DMS79 treated with DMSO at 0.1 percent for 48 hours (cell line): Measurements from ENCODE around the gene RCAN2.

Experiments used
- DNase-seq: peaks from one replicate; lab custom pipeline; 2025; lab: John Stamatoyannopoulos, UW

The RCAN2 gene

DNA sequence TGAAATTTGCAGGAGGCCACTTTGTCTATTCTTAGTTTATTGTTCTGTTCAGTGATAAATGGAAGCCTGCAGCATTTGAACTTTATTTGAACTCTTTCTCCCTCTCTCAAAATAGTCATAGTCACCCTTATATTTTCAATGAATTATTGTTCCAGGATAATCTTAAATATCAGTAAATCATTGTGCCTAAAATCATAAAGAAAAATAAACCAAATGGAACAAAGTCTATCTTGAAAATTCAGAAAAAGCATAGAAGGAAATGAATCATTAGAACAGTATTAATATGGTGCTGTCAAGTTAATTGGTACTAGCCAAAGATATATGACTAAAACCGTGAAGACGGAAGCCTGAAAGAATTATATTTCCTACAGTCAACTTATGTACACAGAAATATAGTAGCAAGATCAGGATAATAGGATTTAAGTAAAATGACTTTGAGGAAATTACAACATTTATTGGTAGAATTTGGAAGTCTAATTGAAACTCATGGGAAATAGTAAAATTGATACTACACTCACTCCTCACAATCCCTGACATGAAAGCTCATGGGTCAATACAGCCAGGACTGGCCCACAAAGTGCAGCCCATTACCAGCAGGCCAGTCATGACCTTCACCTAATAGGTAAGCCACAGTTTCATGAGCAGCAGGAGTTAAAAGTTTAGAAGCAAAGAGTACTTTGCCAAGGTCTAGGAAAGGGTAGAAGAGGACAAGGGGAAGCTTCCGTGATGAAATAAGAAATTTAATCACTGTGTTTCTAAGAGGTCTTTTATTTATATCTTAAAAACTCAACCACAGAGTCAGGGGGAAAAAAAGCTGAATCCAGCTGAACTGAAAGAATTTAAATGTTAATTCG is 200.6 kb downstream of the RCAN2 start:
- no peak for DNase-seq

DNA sequence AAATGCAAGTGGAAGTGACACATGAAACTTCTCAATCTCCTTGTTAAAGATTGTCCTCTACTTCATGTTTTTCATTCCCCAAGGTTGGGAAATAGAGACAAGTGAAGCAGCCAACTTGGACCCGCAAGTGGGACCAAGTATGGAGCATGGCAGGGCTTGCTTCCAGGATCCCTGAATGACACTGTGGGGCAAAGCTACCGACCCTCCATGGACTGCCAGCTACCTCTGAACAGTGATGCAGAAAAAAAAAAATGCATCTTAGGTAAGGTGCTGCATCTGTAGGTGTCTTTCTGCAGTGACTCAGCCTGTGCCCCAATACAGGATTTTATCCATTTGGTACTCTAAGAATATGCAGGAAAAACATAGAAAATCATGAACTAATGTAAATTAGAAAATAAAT is 201.4 kb downstream of the RCAN2 start:
- no peak for DNase-seq

DNA sequence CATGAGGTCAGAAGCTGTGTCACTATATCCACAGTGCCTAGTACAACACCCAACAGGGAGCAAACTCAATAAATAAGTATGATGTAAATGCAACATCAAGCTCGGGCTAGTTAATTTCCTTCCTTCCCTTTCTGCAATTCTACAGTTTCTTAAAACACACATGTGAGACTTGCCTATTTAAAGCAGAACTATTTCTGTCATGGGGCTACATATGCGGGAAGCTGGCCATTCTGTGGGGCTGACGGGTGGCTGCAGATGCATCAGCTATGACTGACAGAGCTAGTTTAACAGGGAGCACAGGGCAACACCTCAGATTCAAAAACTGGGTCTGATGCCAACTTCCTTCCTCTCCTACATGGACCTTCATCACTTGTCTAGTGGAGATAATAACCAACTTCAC is 202.4 kb downstream of the RCAN2 start:
- DNase-seq = no peak

DNA sequence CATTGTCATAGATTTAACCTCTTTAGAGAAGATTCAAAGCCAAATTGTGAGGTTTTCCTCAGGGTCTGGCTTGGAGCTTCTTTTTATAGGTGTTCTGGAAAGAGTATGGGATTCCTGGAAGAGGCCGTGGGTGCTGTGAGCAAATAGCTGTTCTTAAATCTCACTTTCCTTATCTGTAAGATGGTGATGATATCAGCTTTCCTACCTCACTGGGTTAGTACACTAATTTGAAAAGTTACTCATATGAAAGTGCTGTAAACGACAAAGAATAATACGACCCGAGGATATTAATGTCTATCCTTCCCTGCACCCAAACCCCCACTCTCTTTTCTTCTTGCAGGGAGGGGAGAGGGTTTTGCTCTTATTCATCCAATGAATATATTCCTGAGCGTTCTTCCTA is 203.6 kb downstream of the RCAN2 start:
- no peak for DNase-seq

DNA sequence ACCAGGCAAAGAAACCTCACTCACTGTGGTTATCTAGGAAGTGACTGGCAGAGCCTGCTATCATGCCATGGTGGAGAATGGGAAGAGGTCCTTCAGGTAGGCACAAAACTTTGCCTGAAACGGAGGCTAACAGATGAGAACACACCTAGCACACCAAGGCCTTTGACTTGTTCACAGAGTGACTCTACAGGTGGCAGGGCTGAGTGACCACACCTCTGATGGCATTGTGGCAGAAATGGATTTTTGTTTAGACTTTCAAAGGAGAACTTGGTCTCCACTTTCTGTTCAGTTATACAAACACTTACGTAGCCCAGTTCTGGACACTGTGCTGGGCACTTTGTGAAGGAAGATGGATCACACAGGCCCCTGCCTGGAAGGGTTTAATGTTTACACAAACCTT is 204.2 kb downstream of the RCAN2 start:
- no peak for DNase-seq

DNA sequence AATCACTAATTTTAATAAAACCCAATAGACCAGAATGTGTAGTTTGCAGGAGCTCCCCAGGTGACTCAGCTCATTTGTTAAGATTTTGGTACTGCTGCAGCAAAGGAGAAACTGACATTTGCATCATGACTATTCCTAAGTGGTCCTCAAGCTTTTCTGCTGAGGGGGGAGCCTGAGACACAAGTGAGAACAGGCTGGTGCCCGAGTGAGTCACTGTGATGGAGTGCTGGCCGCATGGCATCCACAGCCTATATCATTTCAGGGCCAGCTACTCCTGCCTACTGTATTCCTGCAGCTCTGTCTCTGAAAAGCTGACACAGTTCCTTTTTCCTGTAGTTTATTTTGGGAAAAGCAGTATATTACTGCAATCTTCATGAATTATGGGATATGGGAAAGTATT is 206.8 kb downstream of the RCAN2 start:
- DNase-seq = no peak

DNA sequence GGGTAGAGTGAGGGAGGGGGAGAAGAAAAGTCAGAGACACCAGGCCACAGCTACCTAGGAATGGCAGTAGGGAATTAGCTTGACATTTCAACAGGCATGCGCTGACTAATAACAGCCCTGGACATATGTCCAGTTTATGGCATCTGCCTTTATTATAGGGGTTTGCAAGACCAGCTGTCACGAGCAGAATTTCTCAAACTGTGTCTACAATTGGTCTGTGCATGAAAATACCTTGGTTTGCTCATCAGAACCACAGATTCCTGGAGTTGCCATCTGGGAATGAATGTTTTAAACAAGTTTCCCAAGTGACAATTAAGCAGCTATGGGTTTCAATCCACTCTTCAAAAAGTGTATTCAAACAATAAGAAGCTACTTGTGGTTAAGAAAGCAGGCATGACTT is 210.1 kb downstream of the RCAN2 start:
- DNase-seq = no peak

DNA sequence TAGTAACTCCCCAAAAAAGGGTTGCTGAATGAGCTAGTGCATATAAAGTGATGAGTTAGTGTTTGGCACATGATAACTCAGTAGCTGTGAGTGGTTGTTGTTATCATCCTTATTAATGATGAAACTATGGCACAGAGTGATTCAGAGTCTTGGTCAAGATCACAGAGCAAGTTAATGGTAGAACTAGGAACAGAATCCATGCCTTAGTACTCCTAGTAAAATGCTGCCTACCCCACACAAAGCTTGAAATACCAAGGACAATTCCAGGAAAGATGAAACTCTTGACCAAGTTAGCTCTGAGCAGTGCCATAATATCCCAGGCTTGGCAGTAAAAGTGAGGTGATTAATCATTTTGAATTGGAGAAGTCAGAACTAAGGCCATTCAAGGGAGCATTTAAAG is 211.4 kb downstream of the RCAN2 start:
- DNase-seq = no peak

DNA sequence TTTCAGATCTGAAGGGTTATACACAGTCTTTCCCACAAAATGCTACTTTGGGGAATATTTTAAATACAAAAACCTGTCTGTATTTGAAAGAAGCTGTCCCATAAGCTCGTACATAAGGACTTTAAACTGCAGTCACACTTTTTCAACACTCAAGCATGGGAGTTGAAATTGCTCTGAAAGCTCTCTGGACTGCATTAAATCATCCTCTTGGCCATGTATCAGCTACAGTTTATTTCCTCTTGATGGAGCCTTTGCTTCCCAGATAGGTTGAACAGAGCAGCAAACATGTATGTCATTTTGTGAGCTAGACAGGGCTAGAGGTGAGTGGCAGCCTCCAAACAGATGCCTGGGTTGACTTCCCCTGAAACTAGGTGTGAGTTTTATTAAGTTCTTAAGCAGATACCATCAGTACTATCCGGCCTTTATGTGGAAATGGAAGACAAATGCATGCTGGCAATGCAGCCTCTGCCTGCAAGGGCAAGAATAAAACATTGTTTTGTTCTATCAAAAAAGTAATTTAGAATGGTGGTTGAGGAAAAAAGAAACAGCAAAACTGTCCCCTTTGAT is 214.6 kb downstream of the RCAN2 start:
- DNase-seq = no peak

DNA sequence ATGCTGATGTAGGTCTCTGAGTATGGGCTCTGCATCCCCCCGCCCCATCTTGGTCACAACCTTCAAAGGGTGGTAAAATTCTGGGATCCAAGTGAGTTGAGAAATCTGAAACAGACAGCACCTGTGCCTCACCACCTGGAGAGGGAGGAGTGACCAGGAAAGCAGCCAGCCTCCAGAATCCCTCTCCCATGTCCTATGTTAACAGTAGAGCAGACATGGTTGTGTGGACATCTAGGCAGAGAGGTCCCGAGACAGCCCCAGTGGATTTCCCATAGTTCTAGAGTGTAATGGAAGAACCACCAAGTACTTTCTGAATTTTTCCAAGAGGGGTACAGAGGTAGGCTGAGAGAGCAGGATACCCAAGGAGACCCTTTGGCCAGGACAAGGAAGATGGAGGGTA is 216.7 kb downstream of the RCAN2 start:
- DNase-seq = no peak

DNA sequence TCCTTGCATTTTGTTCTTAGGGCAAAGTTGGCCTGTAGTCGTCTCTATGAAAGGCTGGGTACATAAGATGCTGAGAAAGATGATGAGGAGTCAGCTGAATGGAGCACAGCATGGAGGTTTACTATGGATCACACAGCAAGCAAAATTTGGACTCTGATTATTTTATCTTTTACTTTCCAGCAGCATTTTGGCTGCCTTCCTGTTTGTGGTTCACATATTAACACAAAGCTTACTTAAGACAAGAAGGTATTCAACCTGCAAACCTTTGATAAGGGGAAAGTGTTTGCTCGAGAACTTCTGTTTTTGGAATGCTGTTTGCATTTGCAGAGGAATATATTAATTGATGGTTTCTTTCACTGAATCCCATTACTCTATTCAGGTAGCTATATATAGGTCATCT is 217.3 kb downstream of the RCAN2 start:
- DNase-seq = no peak

DNA sequence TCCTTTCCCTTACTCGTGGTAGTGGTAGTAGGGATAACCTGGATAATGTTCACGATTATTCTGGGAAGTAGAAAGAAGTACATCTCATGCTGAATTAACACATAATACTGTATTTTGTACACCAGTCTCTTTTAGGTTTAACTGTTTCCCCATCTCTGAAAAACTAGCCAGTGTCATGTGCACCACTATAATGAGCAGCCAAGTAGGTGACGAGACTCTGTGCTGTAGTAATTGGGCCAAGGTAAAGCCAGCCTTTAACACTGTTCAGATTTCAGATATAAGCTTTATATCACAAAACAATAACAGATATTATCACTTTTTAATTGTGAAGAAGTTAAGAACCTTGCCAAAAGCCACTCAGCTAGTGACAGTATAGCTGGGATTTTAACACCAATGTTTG is 219.5 kb downstream of the RCAN2 start:
- no peak for DNase-seq

DNA sequence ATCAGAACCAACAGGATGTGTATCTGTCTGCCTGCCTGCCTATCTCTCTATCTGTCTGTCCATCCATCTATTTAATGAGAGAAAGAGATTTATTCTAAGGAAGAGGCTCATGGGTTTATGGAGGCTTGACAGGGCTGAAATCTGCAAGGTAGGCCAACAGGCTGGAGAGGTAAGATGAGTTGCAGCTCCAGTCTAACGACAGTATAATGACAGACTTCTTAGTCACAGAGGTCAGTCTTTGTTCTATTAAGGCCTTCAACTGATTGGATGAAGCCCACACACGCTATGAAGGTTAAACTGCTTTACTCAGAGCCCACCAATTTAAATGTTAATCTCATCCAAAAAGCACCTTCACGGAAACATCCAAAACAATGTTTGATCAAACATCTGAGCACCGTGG is 220.1 kb downstream of the RCAN2 start:
- DNase-seq = no peak

DNA sequence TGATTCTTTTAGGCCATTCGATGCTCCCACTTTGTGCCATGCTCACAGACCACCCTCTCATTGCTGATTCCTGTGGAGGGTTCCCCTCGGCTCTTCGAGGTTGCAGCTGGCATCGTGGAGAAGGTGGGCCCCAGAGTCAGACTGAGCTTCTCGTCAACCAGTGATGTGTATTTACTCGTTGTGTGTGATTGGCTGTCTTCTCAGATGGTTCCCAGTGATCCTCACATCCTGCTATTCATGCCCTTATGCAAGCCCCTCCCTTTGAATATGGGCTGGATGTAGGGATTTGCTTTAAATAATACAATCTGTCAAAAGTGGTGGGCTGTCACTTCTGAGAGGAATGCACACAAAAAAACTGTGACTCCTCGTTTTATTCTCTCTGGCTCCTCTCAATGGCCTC is 220.9 kb downstream of the RCAN2 start:
- DNase-seq = no peak

DNA sequence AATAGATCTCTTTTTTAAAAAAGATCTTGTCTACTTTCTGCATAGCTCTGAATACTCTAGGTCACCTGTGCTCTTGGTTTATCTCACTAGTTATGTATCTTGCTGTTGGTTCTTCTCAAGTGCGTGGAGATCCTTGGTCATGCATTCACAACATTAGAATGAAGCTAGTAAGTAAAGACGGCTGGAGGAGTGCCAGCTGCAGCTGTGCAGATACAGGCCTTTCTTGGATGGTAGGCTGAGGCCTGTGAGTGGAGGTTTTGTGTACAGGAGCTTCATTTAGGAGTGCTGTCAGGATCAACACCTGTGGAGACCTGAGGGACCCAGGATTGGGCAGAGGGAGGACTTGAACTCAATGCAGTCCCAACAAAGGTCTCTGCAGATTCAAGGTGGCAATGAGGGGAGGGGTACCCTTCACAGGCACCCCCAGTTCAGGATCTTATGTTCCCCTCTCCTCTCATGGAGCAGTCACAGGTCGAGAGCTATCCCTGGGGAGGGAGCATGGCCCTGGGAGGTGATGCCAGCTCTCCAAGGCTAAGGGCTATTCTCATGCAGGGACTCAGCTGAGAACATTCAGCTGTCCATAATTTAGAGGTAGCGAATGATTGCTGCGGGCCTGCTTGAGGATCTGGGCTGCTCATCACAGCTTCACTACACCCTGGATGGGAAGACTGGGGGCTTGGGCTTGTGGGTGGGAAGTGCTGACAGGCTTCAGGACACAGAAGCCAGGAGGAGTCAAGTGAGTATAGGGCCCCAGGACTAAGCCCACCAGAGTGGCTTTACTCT is 221.6 kb downstream of the RCAN2 start:
- DNase-seq = peak; percentile 96

DNA sequence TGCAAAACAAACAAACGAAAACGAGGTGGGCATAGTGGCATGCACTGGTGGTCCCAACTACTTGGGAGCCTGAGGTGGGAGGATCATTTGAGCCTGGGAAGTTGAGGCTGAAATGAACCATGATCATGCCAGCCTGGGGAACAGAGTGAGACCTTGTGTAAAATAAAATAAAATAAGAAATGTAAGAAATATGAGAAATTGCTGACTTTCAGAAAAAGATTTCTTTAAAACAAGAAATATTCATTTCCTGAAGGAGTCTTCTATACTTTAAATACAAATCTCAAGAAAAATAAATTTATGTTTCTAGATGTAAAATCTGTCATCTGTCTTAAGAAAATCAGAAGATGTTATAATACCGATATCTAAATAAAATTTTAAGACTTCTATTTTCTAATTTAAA is 223.7 kb downstream of the RCAN2 start:
- no peak for DNase-seq

DNA sequence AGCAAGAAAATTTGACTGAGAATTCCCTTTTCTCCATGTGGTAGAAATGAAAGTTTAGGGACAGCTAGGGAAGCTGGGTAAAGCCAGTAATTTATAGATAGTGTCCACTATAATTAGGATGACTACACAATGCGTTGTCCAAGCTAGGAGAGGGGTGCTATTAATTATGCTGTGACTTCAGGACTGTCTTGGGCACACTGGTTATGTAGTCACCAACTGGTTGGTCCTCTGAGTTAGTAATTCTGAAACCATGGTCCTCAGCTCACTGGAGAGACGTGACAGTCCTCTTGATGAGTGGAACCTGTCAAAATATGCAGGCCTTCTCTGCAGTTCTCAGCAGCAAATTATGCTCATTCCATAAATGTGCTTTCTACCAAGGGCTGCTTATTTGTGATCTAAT is 225.9 kb downstream of the RCAN2 start:
- DNase-seq = no peak

DNA sequence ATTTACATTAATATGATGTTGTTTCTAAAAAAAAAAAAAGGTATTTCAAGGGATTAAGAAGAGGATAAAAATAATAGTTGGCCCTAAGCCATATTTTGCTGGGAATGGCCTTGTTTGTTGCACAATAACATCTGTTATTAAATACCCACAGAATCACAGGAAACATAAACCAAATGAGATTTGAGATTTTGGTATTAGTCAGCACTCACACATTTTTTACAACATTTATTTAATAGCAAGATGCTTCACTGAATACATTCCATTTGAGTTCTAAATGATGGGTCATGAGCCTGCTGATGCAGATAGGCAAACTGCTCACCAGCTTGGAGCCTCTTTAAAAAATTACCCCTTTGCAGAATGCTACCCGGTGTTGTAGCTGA is 227.6 kb downstream of the RCAN2 start:
- DNase-seq = no peak

DNA sequence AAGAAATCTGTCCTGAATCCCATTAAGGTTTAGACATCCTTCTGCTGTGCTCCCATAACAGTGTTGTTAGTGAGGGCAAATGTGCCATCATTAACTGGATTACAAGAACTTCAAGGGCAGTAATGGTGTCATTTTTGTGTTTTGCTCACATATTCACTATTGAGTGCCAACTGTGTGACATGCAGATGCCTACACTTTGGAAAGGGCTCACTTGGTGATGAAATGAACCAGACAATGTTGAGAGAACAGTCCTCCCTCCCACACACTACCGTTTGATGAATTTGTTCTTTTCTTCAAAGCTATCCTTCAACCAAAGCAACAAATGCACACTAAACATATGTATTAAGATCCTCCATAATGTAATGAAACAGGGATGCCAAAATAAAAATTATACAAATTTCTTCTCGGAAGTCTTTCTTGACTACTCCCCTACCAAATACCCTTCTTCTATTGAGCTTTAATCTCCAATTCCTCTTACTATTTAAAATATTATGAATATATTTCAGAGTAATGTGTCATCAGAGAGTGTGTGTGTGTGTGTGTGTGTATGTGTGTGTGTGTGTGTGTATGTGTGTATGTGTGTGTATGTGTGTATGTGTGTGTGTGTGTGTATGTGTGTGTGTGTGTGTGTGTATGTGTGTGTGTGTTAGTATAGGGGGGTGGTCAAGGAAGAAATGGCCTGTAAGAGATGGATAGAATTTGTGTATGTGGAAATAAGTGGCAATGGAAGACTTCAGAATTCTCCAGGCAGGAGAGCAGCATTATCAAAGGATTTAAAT is 228.1 kb downstream of the RCAN2 start:
- no peak for DNase-seq

DNA sequence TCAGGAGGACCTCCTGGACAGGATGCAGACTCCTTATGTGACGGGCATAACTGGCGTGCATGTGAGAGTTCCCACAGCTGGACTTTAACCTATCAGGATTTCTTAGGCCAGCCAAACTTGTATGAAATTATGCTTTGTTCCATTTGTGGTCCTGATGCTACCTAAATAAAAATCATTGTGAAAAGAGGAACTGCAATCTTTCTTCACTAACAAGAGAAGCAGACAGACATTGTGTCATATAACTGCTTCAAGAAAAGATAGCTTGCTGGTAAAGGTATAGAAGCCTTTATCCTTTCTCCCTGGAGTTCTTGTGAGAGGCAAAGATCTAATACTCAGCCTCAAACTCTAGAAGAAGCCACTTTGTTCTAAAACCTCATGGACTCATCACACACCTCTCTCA is 233.0 kb downstream of the RCAN2 start:
- no peak for DNase-seq

DNA sequence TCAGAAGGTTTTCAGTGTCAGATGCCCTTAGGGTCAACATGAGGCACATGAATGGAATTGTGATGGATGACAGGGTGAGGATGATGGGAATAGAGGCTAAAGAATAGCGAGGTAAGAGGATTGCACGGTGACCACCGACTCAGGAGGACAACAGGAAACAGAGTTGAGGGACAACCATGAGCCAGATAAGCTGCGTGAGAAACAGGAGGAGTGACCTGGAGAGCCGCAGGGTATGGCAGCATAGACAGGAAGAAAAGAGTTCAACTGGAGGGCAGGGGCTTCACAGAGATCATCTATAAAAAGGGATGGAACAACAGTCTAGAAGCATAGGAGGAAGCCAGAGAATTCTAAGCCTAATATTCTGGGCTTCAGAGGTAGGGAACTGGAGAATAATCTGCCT is 235.7 kb downstream of the RCAN2 start:
- no peak for DNase-seq

DNA sequence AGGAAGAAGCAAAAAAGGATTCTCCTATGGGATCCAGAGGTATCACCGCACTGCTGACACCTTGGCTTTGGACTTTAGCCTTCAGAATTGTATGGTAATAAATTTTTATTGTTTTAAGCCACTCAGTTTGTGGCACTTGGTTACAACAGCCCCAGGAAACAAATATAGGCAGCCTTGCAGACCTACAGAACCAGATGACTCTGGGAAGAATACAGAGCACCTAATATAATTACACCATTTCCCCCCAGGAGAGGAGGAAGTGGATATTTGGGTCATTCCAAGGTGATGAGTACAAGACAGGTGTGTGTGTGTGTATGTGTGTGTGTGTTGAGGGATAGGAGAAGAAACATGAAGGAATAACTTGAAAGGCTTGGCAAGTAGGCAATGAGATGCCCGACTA is 236.3 kb downstream of the RCAN2 start:
- no peak for DNase-seq

DNA sequence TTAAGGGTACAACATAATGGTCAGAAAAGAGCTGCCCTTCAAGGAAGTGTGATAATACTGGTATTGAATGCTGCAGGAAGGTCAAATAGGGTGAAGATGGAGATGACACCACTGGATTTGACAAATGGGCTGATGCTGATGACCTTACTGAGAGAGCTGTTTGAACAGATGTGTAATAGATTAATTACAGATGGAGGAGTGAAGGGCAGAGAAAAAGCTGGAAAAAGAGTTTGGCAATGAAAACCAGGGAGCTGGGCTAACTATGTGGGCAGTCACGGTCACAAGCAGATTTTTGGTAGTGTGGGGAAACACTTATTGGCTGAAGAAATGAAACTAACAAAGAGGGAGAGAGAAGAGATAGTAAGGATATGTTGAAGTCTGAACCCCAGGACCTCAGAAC is 236.9 kb downstream of the RCAN2 start:
- DNase-seq = no peak
